NT2/D1 (cell line): ENCODE results near the gene NHS.

Source experiments
- DNase-seq: peaks from one replicate; pipeline ENCODE4 v3.0.0-alpha.2; 2011; ENCODE audit warnings: low read depth, low spot score
- H3K27me3 ChIP-seq: 2 replicates; pipeline ENCODE4 v1.6.0; 2011; ENCODE audit warnings: mild to moderate bottlenecking; ENCODE audit not compliant: insufficient read length, insufficient read depth
- H3K36me3 ChIP-seq: 2 replicates; pipeline ENCODE4 v1.6.1; 2011; ENCODE audit warnings: mild to moderate bottlenecking, low read length, mixed read lengths; ENCODE audit not compliant: insufficient read depth, insufficient read length
- H3K4me1 ChIP-seq: 2 replicates; pipeline ENCODE4 v1.5.1; 2011; ENCODE audit not compliant: insufficient read depth, insufficient read length
- H3K4me3 ChIP-seq: 2 replicates; pipeline ENCODE4 v1.5.1; 2011; ENCODE audit warnings: low read depth; ENCODE audit not compliant: insufficient read length
- H3K9ac ChIP-seq: 2 replicates; pipeline ENCODE4 v1.6.0; 2011; ENCODE audit warnings: low read depth; ENCODE audit not compliant: insufficient read length
- H3K9me3 ChIP-seq: 2 replicates; pipeline ENCODE4 v1.5.1; 2011; ENCODE audit warnings: mild to moderate bottlenecking, low read length; ENCODE audit not compliant: insufficient read depth
- SUZ12 ChIP-seq: IDR thresholded peaks from 2 replicates; pipeline ENCODE4 v1.6.1; 2011; ENCODE audit not compliant: insufficient read length, insufficient read depth; ENCODE audit errors: extremely low read depth
- YY1 ChIP-seq: IDR thresholded peaks from 2 replicates; pipeline ENCODE4 v1.6.1; 2011; ENCODE audit not compliant: insufficient read length, insufficient read depth
- ZNF274 ChIP-seq: IDR thresholded peaks from 2 replicates; pipeline ENCODE4 v1.6.1; 2011; ENCODE audit warnings: mild to moderate bottlenecking, low read depth, low read length

The NHS gene

DNA sequence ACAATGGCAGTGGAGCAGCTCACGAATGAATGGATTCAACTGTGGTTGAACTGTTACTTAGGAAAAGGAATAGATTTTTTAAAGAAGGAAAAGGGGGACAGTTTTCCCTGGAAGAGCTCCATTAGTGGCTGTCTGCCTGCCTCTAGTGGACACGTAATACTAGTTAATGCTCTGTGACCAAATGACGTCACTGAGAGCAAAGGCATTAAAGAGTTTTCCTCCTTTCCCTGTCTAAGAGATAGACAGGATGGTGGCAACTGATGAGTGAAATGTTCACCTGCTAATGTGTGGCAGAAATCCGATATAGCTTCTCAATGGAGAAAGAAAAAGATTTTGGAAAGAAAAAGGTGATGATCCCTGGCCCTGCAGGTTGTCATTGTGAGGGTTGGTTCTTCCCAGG lies 310.0 kb downstream of the NHS start:
- TF ChIP-seq ZNF274 (no peak), SUZ12 (no peak), YY1 (no peak)
- DNase-seq = no peak
- H3K27me3 ChIP-seq = no peaks in the 10 kb centered on the region
- no peaks in the 10 kb centered on the region for H3K4me1 ChIP-seq
- no peak overlapping the region for H3K4me3 ChIP-seq
- H3K9ac ChIP-seq = no peak overlapping the region
- H3K9me3 ChIP-seq = no peaks in the 10 kb centered on the region
- H3K36me3 ChIP-seq = no peaks in the 10 kb centered on the region

- Histone ChIP-seq H3K36me3 (peaks cover 2% of the 10 kb centered on the region), H3K4me3 (no peak overlapping the region), H3K27me3 (no peaks in the 10 kb centered on the region), H3K9me3 (no peaks in the 10 kb centered on the region), H3K9ac (no peak overlapping the region), H3K4me1 (no peaks in the 10 kb centered on the region)
- TF ChIP-seq YY1 (no peak), ZNF274 (no peak), SUZ12 (no peak)
- DNase-seq = no peak
Observed at GRCh38 chrX:17687648-17688047, 312.6 kb downstream of the NHS start.

DNA sequence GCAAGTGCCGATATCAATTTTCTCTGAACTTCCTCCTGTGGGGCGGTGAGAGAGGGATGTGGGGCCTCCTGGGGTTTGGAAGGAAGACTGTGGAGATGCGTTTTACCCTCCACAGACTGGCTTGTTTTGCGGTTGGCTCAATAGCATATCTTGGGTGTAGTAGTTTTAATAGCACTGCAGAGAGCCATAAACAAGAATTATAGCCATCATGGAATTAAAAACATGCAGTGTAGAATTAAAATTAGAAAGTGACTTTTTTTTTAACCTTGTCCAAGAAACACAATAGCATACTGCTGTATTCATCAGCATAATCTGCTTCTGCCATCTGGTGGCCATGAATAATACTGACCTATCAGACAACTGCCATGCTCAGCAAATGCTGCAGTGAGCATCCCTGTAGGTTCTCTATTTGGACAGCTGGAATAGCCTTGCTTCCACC lies 315.0 kb downstream of the NHS start:
- Histone ChIP-seq H3K4me1 (no peaks in the 10 kb centered on the region), H3K9me3 (no peaks in the 10 kb centered on the region), H3K36me3 (peaks cover 2% of the 10 kb centered on the region), H3K4me3 (no peak overlapping the region), H3K27me3 (no peaks in the 10 kb centered on the region), H3K9ac (no peak overlapping the region)
- peak; percentile 28 for DNase-seq
- no peak for TF ChIP-seq SUZ12
- no peak for TF ChIP-seq ZNF274
- no peak for TF ChIP-seq YY1

- no peak overlapping the region for H3K9ac ChIP-seq
- no peaks in the 10 kb centered on the region for H3K9me3 ChIP-seq
- H3K36me3 ChIP-seq = peaks cover 2% of the 10 kb centered on the region
- no peak for TF ChIP-seq YY1
- no peak for TF ChIP-seq SUZ12
- no peak for TF ChIP-seq ZNF274
- DNase-seq = peak; percentile 8
- no peak overlapping the region for H3K4me3 ChIP-seq
- no peaks in the 10 kb centered on the region for H3K4me1 ChIP-seq
- no peaks in the 10 kb centered on the region for H3K27me3 ChIP-seq
Observed at GRCh38 chrX:17692709-17693346, 317.8 kb downstream of the NHS start.

- no peaks in the 10 kb centered on the region for H3K9me3 ChIP-seq
- no peak overlapping the region for H3K9ac ChIP-seq
- H3K36me3 ChIP-seq = peaks cover 2% of the 10 kb centered on the region
- no peaks in the 10 kb centered on the region for H3K27me3 ChIP-seq
- no peak overlapping the region for H3K4me3 ChIP-seq
- TF ChIP-seq ZNF274 (no peak), YY1 (no peak), SUZ12 (no peak)
- no peaks in the 10 kb centered on the region for H3K4me1 ChIP-seq
- DNase-seq = no peak
Observed at GRCh38 chrX:17697191-17697590, 322.2 kb downstream of the NHS start.

DNA sequence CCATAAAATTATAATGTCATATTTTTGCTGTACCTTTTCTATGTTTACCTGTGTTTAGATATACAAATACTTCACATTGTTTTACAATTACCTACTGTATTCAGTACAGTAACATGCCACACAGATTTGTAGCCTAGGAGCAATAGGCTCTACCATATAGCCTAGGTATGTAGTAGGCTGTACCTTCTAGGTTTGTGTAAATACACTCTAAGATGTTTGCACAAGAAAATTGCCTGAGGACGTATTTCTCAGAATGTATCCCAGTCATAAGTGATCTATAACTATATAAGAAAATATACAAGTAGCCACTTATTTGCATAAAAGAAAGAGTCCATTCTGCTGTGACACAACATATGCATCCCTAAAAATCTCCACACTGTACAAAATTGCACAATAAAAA lies 326.0 kb downstream of the NHS start:
- no peak for DNase-seq
- no peaks in the 10 kb centered on the region for H3K9me3 ChIP-seq
- H3K36me3 ChIP-seq = no peaks in the 10 kb centered on the region
- TF ChIP-seq YY1 (no peak), SUZ12 (no peak), ZNF274 (no peak)
- no peak overlapping the region for H3K4me3 ChIP-seq
- no peaks in the 10 kb centered on the region for H3K4me1 ChIP-seq
- no peak overlapping the region for H3K9ac ChIP-seq
- no peaks in the 10 kb centered on the region for H3K27me3 ChIP-seq

DNA sequence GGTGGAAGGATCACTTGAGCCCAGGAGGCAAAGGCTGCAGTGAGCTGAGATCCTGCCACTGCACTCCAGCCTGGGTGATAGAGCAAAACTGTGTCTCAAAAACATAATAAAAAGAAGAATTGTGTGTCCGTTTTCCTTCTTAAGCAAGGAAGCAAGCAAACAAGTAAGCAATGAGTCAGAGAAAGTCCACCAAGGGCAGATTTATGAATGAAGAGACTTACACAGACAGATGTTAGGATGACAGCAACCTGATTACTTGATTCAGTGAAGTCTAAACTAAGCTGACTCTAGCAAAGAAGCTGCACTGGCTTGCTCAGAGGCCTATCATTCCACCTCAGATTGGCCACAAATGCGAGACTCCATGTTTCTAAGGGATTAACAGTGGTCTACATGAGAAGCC lies 328.2 kb downstream of the NHS start:
- DNase-seq = no peak
- no peaks in the 10 kb centered on the region for H3K27me3 ChIP-seq
- no peak overlapping the region for H3K4me3 ChIP-seq
- no peaks in the 10 kb centered on the region for H3K4me1 ChIP-seq
- H3K36me3 ChIP-seq = no peaks in the 10 kb centered on the region
- no peak for TF ChIP-seq ZNF274
- no peak for TF ChIP-seq SUZ12
- TF ChIP-seq YY1 = no peak
- no peaks in the 10 kb centered on the region for H3K9me3 ChIP-seq
- H3K9ac ChIP-seq = no peak overlapping the region

GRCh38 chrX:17705211-17705610 lies 330.2 kb downstream of the NHS start:
- Histone ChIP-seq H3K27me3 (no peaks in the 10 kb centered on the region), H3K9me3 (no peaks in the 10 kb centered on the region), H3K4me3 (no peak overlapping the region), H3K9ac (no peak overlapping the region), H3K36me3 (no peaks in the 10 kb centered on the region), H3K4me1 (no peaks in the 10 kb centered on the region)
- DNase-seq = no peak
- TF ChIP-seq ZNF274 (no peak), YY1 (no peak), SUZ12 (no peak)
